Measurements from ENCODE around the gene ITPR3. TPM values are rescaled to one million over a fixed set of nuclear protein-coding genes. Genes with fewer than 3 reads are reported as not detected.
A peak's percentile ranks its signal among the peaks of the same experiment; 100 is the strongest.

Gene ITPR3
- total RNA-seq, result 10 to 100 TPM; 56.4 TPM

GRCh38 chr6:33620856-33621710 is at the start of gene ITPR3:
ITPR3 (plus strand) TSS chr6:33621322; CDS start chr6:33621603, 281 bp downstream.

GRCh38 chr6:33579828-33580714 is 41.1 kb upstream of the ITPR3 start, which contains the start of gene BAK1:
BAK1 (minus strand) TSS chr6:33580276; CDS start chr6:33577604, 2,672 bp downstream.

GRCh38 chr6:33711140-33712129 is 90.3 kb downstream of the ITPR3 start, which contains the start of gene UQCC2:
UQCC2 (minus strand) TSS chr6:33711700; CDS start chr6:33711686, 14 bp downstream.

Small RNA genes lying within 50 kb of the gene (microRNA-seq; reads per million reads assigned to microRNA genes)
- gene MIR3934 (ENCODE audit: borderline microRNAs expressed, borderline replicate concordance), result 11.5 reads per million, percentile 43 among the genes with 10 or more reads in this experiment

Other genes starting within 250 kb of the ITPR3 start
- gene KIFC1, start 229.5 kb upstream of the ITPR3 start, total RNA-seq, result 100 to 1,000 TPM; 106 to 109 TPM
- gene PHF1, start 210.3 kb upstream of the ITPR3 start, total RNA-seq, result 10 to 100 TPM; 46.7 to 52.7 TPM
- gene CUTA, start 203.2 kb upstream of the ITPR3 start, total RNA-seq, result 100 to 1,000 TPM; 197 to 215 TPM
- gene SYNGAP1, start 201.3 kb upstream of the ITPR3 start, total RNA-seq, result 10 to 100 TPM; 48.0 to 52.1 TPM
- gene ZBTB9, start 166.7 kb upstream of the ITPR3 start, total RNA-seq, result 1 to 10 TPM; 6.5 to 7.1 TPM
- gene BAK1, start 41.0 kb upstream of the ITPR3 start, total RNA-seq, result 10 to 100 TPM; 73.5 to 77.9 TPM
- gene UQCC2, start 90.4 kb downstream of the ITPR3 start, total RNA-seq, result 10 to 100 TPM; 60.9 to 62.1 TPM
- not detected for gene IP6K3, start 125.6 kb downstream of the ITPR3 start, total RNA-seq
- gene LEMD2, start 167.8 kb downstream of the ITPR3 start, total RNA-seq, result 10 to 100 TPM; 64.4 to 68.3 TPM
- gene MLN, start 182.7 kb downstream of the ITPR3 start, total RNA-seq, result not detected

Data from activated naive CD4-positive, alpha-beta T cell treated with anti-CD3 and anti-CD28 coated beads, Interleukin-2, amount 10 ng/mL, durations not matched to agents 5 hours and 36 hours (primary cell).